IMR-90 (cell line): ENCODE measurements around the gene COL19A1.
"Not testable (repeated sequence)": the region's sequence is repeated elsewhere in the genome, so short reads cannot be mapped to it uniquely, and the experiment has no call there.

ENCODE experiments used
- CTCF ChIP-seq: conservative IDR thresholded peaks from 2 replicates; pipeline ENCODE4 v1.5.1; 2012; ENCODE audit warnings: mild to moderate bottlenecking, low read depth, low read length, improper control_type of control experiment
- POLR2A ChIP-seq: IDR thresholded peaks from 2 replicates; pipeline ENCODE4 v1.6.1; 2012; ENCODE audit warnings: mild to moderate bottlenecking, low read depth, low read length

- TF ChIP-seq POLR2A, CTCF: not testable (repeated sequence)
Observed at GRCh38 chr6:69921611-69922010, 55.3 kb downstream of the COL19A1 start.
